ENCODE results near the gene DLEC1. TPM values are rescaled to one million over a fixed set of nuclear protein-coding genes. Genes with fewer than 3 reads are reported as not detected.

DLEC1 gene
- total RNA-seq, 1 donor from 2014 or later: 0.54 TPM

GRCh38 chr3:37993820-37994638 is 45.0 kb upstream of the DLEC1 start:
- Histone ChIP-seq H3K4me3 (ENCODE audit: insufficient read depth, low read depth, low read length) (peak overlapping the region; percentile 67), H2AFZ (ENCODE audit: low read depth, low read length) (peak overlapping the region; percentile 94), H3K4me2 (ENCODE audit: low read length) (peak overlapping the region; percentile 89), H3K9ac (ENCODE audit: low read length) (peak overlapping the region; percentile 75), H3K79me2 (ENCODE audit: insufficient read depth, low read length) (no peaks in the 10 kb centered on the region), H3K4me1 (ENCODE audit: insufficient read depth, low read length) (peaks cover 12% of the 10 kb centered on the region), H3K27ac (ENCODE audit: low read depth, low read length) (peak overlapping the region; percentile 58), H3K36me3 (ENCODE audit: insufficient read depth, low read length) (no peaks in the 10 kb centered on the region), H4K20me1 (ENCODE audit: insufficient read depth, low read length) (no peaks in the 10 kb centered on the region), H3K27me3 (ENCODE audit: insufficient read depth, low read length) (peaks cover 5% of the 10 kb centered on the region), H3K9me3 (ENCODE audit: insufficient read depth, low read depth, low read length) (no peaks in the 10 kb centered on the region)
- DNase-seq (ENCODE audit: low read depth) (peak; percentile 70), FAIRE-seq (peak; percentile 49)
- peak overlapping the region; percentile 80 for H3K4me3 Mint-ChIP-seq (ENCODE audit: unreplicated experiment)
- peaks cover 2% of the 10 kb centered on the region for H3K9me3 Mint-ChIP-seq (ENCODE audit: unreplicated experiment)
- TF ChIP-seq CTCF (IDR thresholded peaks at IDR 0.05; ENCODE audit: insufficient read depth, low read depth, low read length): no peak
- no peak for TF ChIP-seq EZH2 (IDR thresholded peaks at IDR 0.05; ENCODE audit: insufficient read depth, low read length)
- H3K36me3 Mint-ChIP-seq (ENCODE audit: low read depth, unreplicated experiment): no peaks in the 10 kb centered on the region
- H3K4me1 Mint-ChIP-seq (ENCODE audit: low read depth, unreplicated experiment): peaks cover 1% of the 10 kb centered on the region
- H3K27me3 Mint-ChIP-seq (ENCODE audit: low read depth, unreplicated experiment): peaks cover 43% of the 10 kb centered on the region
- no peak overlapping the region for H3K27ac Mint-ChIP-seq (ENCODE audit: unreplicated experiment)

- Histone ChIP-seq H3K4me2 (ENCODE audit: low read length) (peak overlapping the region; percentile 89), H3K79me2 (ENCODE audit: insufficient read depth, low read length) (no peaks in the 10 kb centered on the region), H4K20me1 (ENCODE audit: insufficient read depth, low read length) (no peaks in the 10 kb centered on the region), H3K9me3 (ENCODE audit: insufficient read depth, low read depth, low read length) (no peaks in the 10 kb centered on the region), H3K27ac (ENCODE audit: low read depth, low read length) (no peak overlapping the region), H3K4me1 (ENCODE audit: insufficient read depth, low read length) (peaks cover 12% of the 10 kb centered on the region), H3K36me3 (ENCODE audit: insufficient read depth, low read length) (no peaks in the 10 kb centered on the region), H3K9ac (ENCODE audit: low read length) (peak overlapping the region; percentile 75), H2AFZ (ENCODE audit: low read depth, low read length) (peak overlapping the region; percentile 94), H3K27me3 (ENCODE audit: insufficient read depth, low read length) (peaks cover 5% of the 10 kb centered on the region), H3K4me3 (ENCODE audit: insufficient read depth, low read depth, low read length) (peak overlapping the region; percentile 67)
- Mint-ChIP-seq H3K27me3 (ENCODE audit: low read depth, unreplicated experiment) (peaks cover 37% of the 10 kb centered on the region), H3K9me3 (ENCODE audit: unreplicated experiment) (peaks cover 2% of the 10 kb centered on the region), H3K27ac (ENCODE audit: unreplicated experiment) (no peak overlapping the region), H3K36me3 (ENCODE audit: low read depth, unreplicated experiment) (no peaks in the 10 kb centered on the region), H3K4me1 (ENCODE audit: low read depth, unreplicated experiment) (peaks cover 1% of the 10 kb centered on the region), H3K4me3 (ENCODE audit: unreplicated experiment) (peak overlapping the region; percentile 80)
- DNase-seq (ENCODE audit: low read depth) (no peak), FAIRE-seq (no peak)
- TF ChIP-seq EZH2 (IDR thresholded peaks at IDR 0.05; ENCODE audit: insufficient read depth, low read length): no peak
- TF ChIP-seq CTCF (IDR thresholded peaks at IDR 0.05; ENCODE audit: insufficient read depth, low read depth, low read length): no peak
Observed at GRCh38 chr3:37994639-37994972, 44.4 kb upstream of the DLEC1 start.
